Breast epithelium (tissue), 3 donors: ENCODE results near the gene TP53BP1.

ENCODE experiments used
- CTCF ChIP-seq, 3 donors: fragments of 450-650 bp; IDR thresholded peaks; one replicate each; pipeline ENCODE4 v1.5.1; 2016 to 2017; ENCODE audit warnings: antibody characterized with exemption in 3 of 3, mild to moderate bottlenecking in 3 of 3, moderate library complexity in 3 of 3
- POLR2A ChIP-seq: fragments of 450-650 bp; IDR thresholded peaks from one replicate; pipeline ENCODE4 v1.6.1; 2016; ENCODE audit warnings: antibody characterized with exemption, mild to moderate bottlenecking, moderate library complexity
- POLR2AphosphoS5 ChIP-seq, 3 donors: sonication (generic); formaldehyde crosslinking; IDR thresholded peaks; one replicate each; pipeline ENCODE4 v1.6.1; 2017; ENCODE audit warnings: antibody characterized with exemption in 3 of 3

DNA sequence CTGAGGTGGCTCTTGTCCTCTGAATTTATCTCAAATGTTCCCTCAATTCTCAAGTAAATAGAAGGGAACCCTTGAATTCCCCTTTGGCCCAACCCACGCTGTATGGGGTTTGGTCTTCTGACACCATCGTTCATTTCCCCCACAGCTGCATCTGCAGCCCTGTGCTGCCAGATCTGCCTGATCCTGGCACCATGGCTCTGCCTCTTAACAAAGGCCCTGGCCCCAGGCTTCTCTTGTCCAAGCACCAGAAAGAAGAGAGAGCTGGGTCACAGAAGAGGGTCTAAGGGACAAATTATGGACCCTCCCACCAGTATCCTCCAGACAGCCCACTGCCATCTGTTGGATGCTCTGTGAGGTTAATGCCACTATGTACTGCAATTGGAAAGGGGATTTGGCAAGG lies 26.2 kb upstream of the TP53BP1 start:
- no peak for TF ChIP-seq POLR2AphosphoS5 (IDR thresholded peaks at IDR 0.05)
- no peak for TF ChIP-seq CTCF (IDR thresholded peaks at IDR 0.05)
- TF ChIP-seq POLR2A: no peak
